Activated effector memory CD4-positive, alpha-beta T cell treated with anti-CD3 and anti-CD28 coated beads, Interleukin-2, amount 50 U/mL, for 16 hours (primary cell): ENCODE results near the gene GPR68.

Source experiments
- DNase-seq: peaks from one replicate; pipeline ENCODE4 v3.0.0-alpha.2; 2020

Gene GPR68

GRCh38 chr14:91244501-91244901 is at the start of gene GPR68:
GPR68 (minus strand) TSS chr14:91244704; CDS start chr14:91235050, 9,654 bp downstream.
- DNase-seq, result peak; percentile 77

DNA sequence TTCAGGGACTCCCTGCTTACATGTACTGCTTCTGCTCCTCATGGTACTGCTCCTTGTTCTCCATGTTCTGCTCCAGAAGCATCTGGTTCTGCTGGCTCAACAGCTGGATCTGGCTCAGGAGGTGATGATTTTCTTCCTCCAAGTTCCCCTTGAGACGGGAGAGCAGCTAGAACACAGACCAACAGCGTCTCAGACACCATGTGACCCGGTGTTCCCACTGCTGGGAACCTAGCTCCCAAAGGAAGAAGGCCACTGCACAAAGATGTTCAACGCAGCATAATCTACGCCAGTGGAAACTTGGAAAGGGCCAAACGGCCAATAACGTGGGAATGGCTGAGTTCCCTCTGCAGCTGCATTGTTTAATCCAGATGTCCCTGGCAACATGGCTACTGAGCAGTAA is 49.6 kb upstream of the GPR68 start:
- DNase-seq, result no peak

GRCh38 chr14:91293281-91293680 is 48.8 kb upstream of the GPR68 start:
- DNase-seq, result no peak

GRCh38 chr14:91292491-91292890 is 48.0 kb upstream of the GPR68 start:
- DNase-seq, result no peak

DNA sequence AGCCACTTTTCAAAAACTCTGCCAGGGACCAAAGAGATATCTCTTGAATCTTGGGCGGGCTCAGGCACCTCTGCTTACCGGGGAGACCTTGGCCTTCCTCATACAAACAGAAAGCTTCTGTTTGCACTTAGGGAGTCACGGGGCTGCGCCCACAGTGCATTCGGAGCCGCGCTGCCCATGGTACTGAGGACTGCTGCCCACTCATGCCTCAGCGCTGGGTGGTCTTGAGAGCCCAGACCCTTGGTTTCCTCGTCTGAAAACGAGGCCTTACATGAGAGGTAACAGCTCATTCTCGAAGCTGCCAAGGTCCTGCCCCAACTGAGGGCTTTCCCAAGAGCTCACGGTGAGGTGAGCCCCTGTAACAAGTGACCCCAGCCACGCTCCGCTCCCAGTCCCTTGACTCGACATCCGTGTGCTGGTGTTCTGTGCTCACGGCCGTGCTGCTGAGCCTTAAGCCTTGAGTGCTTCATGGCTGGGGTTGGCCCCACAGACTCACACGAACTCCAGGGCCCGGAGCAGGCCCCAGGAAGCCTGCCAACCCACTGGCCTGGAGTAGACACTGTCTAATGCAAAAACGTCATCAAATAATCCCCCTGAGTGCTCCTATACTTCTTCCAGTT is 47.4 kb upstream of the GPR68 start:
- DNase-seq, result no peak

GRCh38 chr14:91290986-91291385 is 46.5 kb upstream of the GPR68 start:
- no peak for DNase-seq

GRCh38 chr14:91289464-91289863 is 45.0 kb upstream of the GPR68 start:
- no peak for DNase-seq

- no peak for DNase-seq
Measured at GRCh38 chr14:91288876-91289275, 44.4 kb upstream of the GPR68 start.

- peak; percentile 93 for DNase-seq
Measured at GRCh38 chr14:91286530-91286937, 42.0 kb upstream of the GPR68 start.

- DNase-seq, result no peak
Measured at GRCh38 chr14:91284791-91285548, 40.5 kb upstream of the GPR68 start.

DNA sequence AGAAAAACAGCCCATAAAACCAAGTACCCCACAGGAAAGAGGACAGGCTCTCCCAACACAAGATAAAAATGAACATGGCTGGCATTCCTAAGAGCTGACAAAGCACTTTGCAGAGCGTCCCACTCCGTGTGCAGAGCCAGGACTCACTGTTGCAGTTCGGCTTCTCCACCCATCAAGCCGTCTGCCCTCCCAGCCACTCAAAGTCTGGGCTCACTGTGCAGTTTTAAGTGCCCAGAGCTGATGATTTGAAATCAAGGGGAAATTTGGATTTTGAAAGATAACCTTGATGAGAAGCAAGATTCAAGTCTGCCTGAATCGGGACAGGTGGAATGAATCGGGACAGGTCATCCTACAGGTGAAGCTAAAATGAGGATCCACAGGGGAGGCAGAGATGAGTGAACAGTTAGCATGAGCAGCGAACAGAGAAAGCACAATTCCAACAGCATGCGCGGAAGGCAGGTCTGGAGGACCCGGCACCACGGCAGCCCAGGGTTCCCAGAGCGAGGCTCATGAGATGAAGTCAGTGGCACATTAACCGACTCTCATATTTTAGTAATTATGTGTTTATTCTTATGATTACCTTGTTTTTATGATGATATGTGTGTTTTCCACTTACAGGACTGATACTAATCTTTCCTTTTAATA is 39.8 kb upstream of the GPR68 start:
- no peak for DNase-seq

GRCh38 chr14:91283666-91284065 is 39.2 kb upstream of the GPR68 start:
- DNase-seq, result no peak

DNA sequence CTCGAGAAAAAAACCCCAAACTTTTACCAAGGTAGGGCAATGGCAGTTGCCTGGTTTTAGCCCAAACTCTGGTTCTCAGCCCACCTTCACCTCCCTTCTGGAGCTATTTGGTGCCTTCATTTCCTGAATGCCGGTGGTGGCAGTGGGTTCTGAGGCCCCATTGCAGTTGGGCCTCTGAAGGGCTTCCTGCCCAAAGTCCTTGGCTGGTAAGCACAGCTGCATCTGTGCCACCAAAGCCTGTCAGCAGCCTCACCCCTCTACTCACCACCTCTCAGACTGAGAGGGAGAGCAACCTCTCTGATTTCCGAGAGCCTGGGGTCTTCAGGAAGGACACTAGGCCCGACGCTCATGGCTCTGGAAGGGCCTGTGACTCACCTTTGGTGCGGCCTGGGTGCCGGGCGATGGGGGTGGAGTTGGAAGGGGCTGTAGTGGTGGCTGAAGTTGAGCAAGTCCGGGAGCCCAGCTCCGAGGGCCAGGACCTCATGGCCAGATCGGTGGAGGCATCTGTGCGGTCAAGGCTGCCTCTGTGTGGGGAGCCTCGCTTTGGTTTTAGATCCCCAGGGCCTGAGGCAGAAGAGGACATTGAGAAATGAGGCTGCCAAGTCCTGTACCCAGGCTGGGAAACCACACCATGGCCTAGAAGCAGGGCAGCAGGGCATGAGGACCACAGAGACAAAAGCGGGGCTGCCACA is 38.6 kb upstream of the GPR68 start:
- no peak for DNase-seq

DNA sequence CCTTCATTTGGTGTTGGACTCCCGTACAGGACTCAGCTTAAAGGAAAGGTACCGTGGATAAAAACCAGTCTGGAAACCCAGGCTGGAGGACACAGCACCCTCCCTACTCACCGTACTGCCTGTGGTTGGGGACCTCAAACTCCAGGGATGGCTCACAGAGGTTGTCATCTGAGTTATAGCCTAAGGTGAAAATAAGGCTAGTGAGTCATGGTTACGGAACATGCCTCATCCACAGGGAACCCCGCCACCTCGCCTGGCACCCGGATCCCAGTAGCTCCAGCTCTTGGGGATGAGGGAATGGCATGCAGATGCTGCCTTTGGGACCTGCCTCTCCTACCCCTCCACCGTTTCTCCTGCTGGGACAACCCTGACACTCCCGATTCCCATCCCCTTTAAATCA is 36.8 kb upstream of the GPR68 start:
- DNase-seq, result no peak

GRCh38 chr14:91280129-91280528 is 35.6 kb upstream of the GPR68 start:
- DNase-seq, result no peak

DNA sequence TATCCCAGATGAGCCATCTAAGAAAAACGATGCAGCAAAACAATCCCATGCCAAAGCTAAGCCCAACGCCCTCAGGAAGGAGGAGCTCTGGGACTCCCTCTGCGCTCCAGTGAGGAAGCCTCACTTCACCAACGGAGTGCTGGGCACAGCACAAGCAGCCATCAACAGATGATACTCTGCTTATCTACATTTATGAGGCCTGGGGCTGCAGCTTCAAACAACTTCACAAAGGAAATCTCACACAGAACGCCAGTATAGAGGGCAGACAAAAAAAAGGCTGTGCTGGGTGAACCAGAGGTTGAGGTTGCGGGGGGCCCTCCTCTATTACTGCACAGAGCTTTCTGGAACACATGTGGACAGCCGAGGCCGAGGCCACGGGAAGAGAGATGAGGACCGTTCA is 34.9 kb upstream of the GPR68 start:
- DNase-seq, result no peak

- DNase-seq, result no peak
Measured at GRCh38 chr14:91278383-91278715, 33.8 kb upstream of the GPR68 start.

GRCh38 chr14:91277546-91278382 is 33.3 kb upstream of the GPR68 start:
- DNase-seq, result no peak

DNA sequence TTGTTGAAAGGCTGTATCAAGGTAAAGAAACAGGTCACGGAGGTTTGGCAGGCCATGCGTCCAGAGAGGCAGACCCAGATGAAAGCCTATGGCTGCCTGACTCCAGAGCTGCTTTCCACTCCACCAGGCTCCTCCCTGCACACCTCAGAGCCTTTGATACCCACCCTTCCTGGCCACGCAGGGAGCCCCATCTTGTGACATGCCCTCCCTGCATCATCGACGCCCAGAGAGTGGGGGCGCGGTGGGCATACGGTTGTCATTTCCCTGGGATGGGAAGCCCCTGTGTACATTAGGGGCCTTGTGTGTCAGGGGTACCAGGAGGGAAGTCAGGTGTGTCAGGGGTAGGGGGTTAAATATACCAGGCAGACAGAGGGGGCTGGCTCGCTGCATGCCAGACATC is 30.3 kb upstream of the GPR68 start:
- DNase-seq, result no peak

- no peak for DNase-seq
Measured at GRCh38 chr14:91273885-91274273, 29.4 kb upstream of the GPR68 start.

- no peak for DNase-seq
Measured at GRCh38 chr14:91273273-91273884, 28.9 kb upstream of the GPR68 start.
